ENCODE data around the gene CDHR5. TPM values are rescaled to one million over a fixed set of nuclear protein-coding genes. Genes with fewer than 3 reads are reported as not detected.

CDHR5 gene
- total RNA-seq, 2 donors from 2014 or later: 0.13 to 0.27 TPM

GRCh38 chr11:626475-627307 is 1.9 kb upstream of the CDHR5 start, which contains the start of gene SCT:
TSS of gene SCT (minus strand) at chr11:627181. CDS start at chr11:627143, 38 bp downstream.
- H3K27ac Mint-ChIP-seq: no peak within 1 kb of the TSS

GRCh38 chr11:625636-626268 is 997 bp upstream of the CDHR5 start:
- Histone ChIP-seq H3K9ac (ENCODE audit: extremely low read depth, low read length, poor library complexity, severe bottlenecking) (no peak overlapping the region), H3K9me3 (ENCODE audit: control insufficient read depth, low read length) (no peaks in the 10 kb centered on the region), H3K4me1 (ENCODE audit: control insufficient read depth, insufficient read depth, low read length) (no peaks in the 10 kb centered on the region), H3K4me3 (ENCODE audit: low read length) (no peak overlapping the region), H3K27ac (ENCODE audit: low read depth, low read length) (no peak overlapping the region), H3K27me3 (ENCODE audit: control insufficient read depth, insufficient read depth, low read length, poor library complexity, severe bottlenecking) (peaks cover 12% of the 10 kb centered on the region), H3K36me3 (ENCODE audit: control insufficient read depth, insufficient read depth, low read length) (no peaks in the 10 kb centered on the region)
- no peaks in the 10 kb centered on the region for H3K4me1 Mint-ChIP-seq
- H3K4me3 Mint-ChIP-seq: peak overlapping the region; percentile 47
- DNase-seq: peak; percentile 48
- peaks cover 5% of the 10 kb centered on the region for H3K9me3 Mint-ChIP-seq
- H3K27ac Mint-ChIP-seq: no peak overlapping the region
- WGBS, 2 experiments (ENCODE audit: insufficient coverage in 1 of 2, insufficient read length in 1 of 2): 50 to 90% methylated on average over 1 to 22 of the region's 22 CpGs
- peaks cover 6% of the 10 kb centered on the region for H3K36me3 Mint-ChIP-seq (ENCODE audit: low read depth)
- TF ChIP-seq CTCF (conservative IDR thresholded peaks at IDR 0.05): no peak
- peaks cover 20% of the 10 kb centered on the region for H3K27me3 Mint-ChIP-seq (ENCODE audit: insufficient read depth)

More at GRCh38 chr11:626475-627307, 1.9 kb upstream of the CDHR5 start, which contains the start of gene SCT:
- H3K36me3 Mint-ChIP-seq (ENCODE audit: low read depth): peaks cover 6% of the 10 kb centered on the region
- Histone ChIP-seq H3K27me3 (ENCODE audit: control insufficient read depth, insufficient read depth, low read length, poor library complexity, severe bottlenecking) (peaks cover 12% of the 10 kb centered on the region), H3K27ac (ENCODE audit: low read depth, low read length) (no peak within 1 kb of the TSS), H3K9me3 (ENCODE audit: control insufficient read depth, low read length) (no peaks in the 10 kb centered on the region), H3K9ac (ENCODE audit: extremely low read depth, low read length, poor library complexity, severe bottlenecking) (no peak within 1 kb of the TSS), H3K4me3 (ENCODE audit: low read length) (no peak within 1 kb of the TSS), H3K36me3 (ENCODE audit: control insufficient read depth, insufficient read depth, low read length) (no peaks in the 10 kb centered on the region), H3K4me1 (ENCODE audit: control insufficient read depth, insufficient read depth, low read length) (no peaks in the 10 kb centered on the region)
- TF ChIP-seq CTCF (conservative IDR thresholded peaks at IDR 0.05): no peak
- peaks cover 20% of the 10 kb centered on the region for H3K27me3 Mint-ChIP-seq (ENCODE audit: insufficient read depth)
- peak; percentile 72 for DNase-seq
- H3K4me3 Mint-ChIP-seq: peak within 1 kb of the TSS; percentile 47
- peaks cover 5% of the 10 kb centered on the region for H3K9me3 Mint-ChIP-seq
- H3K4me1 Mint-ChIP-seq: no peaks in the 10 kb centered on the region
- WGBS, 2 experiments (ENCODE audit: insufficient coverage in 1 of 2, insufficient read length in 1 of 2): 32 to 49% methylated on average over 22 to 72 of the region's 72 CpGs

- peak; percentile 47 for DNase-seq
- Mint-ChIP-seq H3K4me3 (no peak overlapping the region), H3K27me3 (ENCODE audit: insufficient read depth) (peaks cover 20% of the 10 kb centered on the region), H3K27ac (no peak overlapping the region), H3K4me1 (no peaks in the 10 kb centered on the region), H3K9me3 (peaks cover 5% of the 10 kb centered on the region), H3K36me3 (ENCODE audit: low read depth) (peaks cover 6% of the 10 kb centered on the region)
- no peak overlapping the region for H3K27ac ChIP-seq (ENCODE audit: low read depth, low read length)
- H3K9ac ChIP-seq (ENCODE audit: extremely low read depth, low read length, poor library complexity, severe bottlenecking): no peak overlapping the region
- peaks cover 12% of the 10 kb centered on the region for H3K27me3 ChIP-seq (ENCODE audit: control insufficient read depth, insufficient read depth, low read length, poor library complexity, severe bottlenecking)
- no peaks in the 10 kb centered on the region for H3K36me3 ChIP-seq (ENCODE audit: control insufficient read depth, insufficient read depth, low read length)
- H3K9me3 ChIP-seq (ENCODE audit: control insufficient read depth, low read length): no peaks in the 10 kb centered on the region
- no peak for TF ChIP-seq CTCF (conservative IDR thresholded peaks at IDR 0.05)
- H3K4me3 ChIP-seq (ENCODE audit: low read length): no peak overlapping the region
- WGBS, 2 experiments (ENCODE audit: insufficient coverage in 1 of 2, insufficient read length in 1 of 2): 91 to 95% methylated on average over 20 to 25 of the region's 25 CpGs
- no peaks in the 10 kb centered on the region for H3K4me1 ChIP-seq (ENCODE audit: control insufficient read depth, insufficient read depth, low read length)
These were observed 603 bp downstream of the CDHR5 start for GRCh38 chr11:623999-624704.

All from endodermal cell (in vitro differentiated cells).